SK-N-MC (cell line): Measurements from ENCODE around the gene KIF4B.

Experiments
- DNase-seq: peaks from one replicate; pipeline ENCODE4 v3.0.0-alpha.2; 2011; ENCODE audit warnings: low read depth, low spot score
- H3K27ac ChIP-seq: fragments of 200-600 bp; sonication (generic); 2 replicates; pipeline ENCODE4 v1.5.1; 2016; ENCODE audit warnings: mixed run types
- H3K36me3 ChIP-seq: fragments of 200-600 bp; sonication (generic); 2 replicates; pipeline ENCODE4 v1.6.1; 2017; ENCODE audit warnings: antibody characterized with exemption, low read length, mixed read lengths; ENCODE audit not compliant: insufficient read depth
- H3K4me3 ChIP-seq: fragments of 200-600 bp; sonication (generic); 2 replicates; pipeline ENCODE4 v1.5.1; 2016
- H3K9ac ChIP-seq: fragments of 200-600 bp; sonication (generic); 2 replicates; pipeline ENCODE4 v1.8.0; 2017; ENCODE audit warnings: mixed run types, mixed read lengths; ENCODE audit not compliant: insufficient read length
- H3K9me3 ChIP-seq: fragments of 200-600 bp; sonication (generic); 2 replicates; pipeline ENCODE4 v1.6.1; 2017; ENCODE audit warnings: low read depth, mild to moderate bottlenecking, antibody characterized with exemption, low read length, moderate library complexity, mixed read lengths
- EZH2 ChIP-seq: fragments of 200-600 bp; sonication (generic); IDR thresholded peaks from one replicate; pipeline ENCODE4 v1.6.1; 2017; ENCODE audit warnings: antibody characterized with exemption
- FOXP2 ChIP-seq: optimal IDR thresholded peaks from 2 replicates; pipeline ENCODE3; 2011; ENCODE audit warnings: mild to moderate bottlenecking, moderate library complexity; ENCODE audit not compliant: insufficient read depth; ENCODE audit errors: extremely low read length, control extremely low read depth
- POLR2AphosphoS5 ChIP-seq: IDR thresholded peaks from 2 replicates; pipeline ENCODE4 v1.6.1; 2012; ENCODE audit warnings: mild to moderate bottlenecking, low read depth, low read length, borderline replicate concordance

The KIF4B gene

DNA sequence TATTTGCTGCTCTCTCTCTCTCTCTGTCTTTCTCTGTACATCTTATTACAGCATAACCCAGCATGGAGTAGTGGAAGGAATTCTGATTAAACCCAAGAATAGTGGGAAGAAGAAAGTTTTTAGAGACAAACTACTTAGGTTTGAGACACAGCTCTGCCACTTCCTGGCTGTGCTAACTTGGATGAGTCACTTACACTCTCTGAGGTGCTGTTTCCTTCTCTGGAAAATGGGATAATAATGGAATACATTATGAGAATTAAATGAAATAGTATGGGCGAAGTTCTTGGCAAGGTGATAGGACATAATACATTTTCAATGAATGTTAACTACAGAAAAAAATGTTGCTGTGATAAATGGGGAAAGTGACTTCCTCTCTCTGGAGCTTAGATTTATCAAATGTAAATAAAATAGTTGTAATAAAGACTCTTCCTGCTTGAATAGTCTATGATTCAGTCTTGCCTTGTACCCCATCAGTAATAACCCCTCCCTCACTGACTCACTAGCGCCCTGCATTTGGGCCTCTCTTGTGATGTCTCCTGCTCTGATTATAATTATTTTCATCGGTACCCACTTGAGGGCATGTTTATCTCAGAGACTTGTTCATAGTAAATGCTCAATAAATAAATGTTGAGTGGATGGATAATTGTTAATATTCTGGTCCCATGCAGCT, 27.6 kb downstream of the KIF4B start:
- H3K9ac ChIP-seq: no peak overlapping the region
- TF ChIP-seq POLR2AphosphoS5 (no peak), FOXP2 (no peak), EZH2 (no peak)

DNA sequence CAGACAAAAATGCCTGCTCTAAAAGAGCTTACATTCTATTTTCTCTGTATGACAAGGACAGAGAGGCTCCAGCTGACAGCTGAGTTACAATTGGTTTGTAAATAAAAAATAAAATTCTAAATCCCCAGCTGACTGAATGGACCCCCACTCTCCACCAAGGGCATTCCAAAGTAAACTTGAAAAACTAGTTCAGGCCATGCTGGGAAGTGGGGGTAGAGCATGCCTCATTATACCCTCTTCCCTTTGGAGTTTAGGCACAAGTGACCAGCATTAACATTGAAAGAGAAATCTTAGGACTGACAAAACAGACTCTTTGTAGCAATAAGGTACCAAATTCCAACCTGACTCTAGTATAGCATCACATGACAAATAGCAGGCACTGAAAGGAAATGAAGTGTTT, 31.0 kb downstream of the KIF4B start:
- no peak for TF ChIP-seq POLR2AphosphoS5
- no peak for TF ChIP-seq EZH2
- TF ChIP-seq FOXP2: no peak
- H3K4me3 ChIP-seq: no peak overlapping the region
- H3K9me3 ChIP-seq: no peaks in the 10 kb centered on the region
- no peak overlapping the region for H3K27ac ChIP-seq
- H3K9ac ChIP-seq: no peak overlapping the region
- no peak for DNase-seq
- H3K36me3 ChIP-seq: no peaks in the 10 kb centered on the region

More for the DNA sequence above, 27.6 kb downstream of the KIF4B start:
- H3K4me3 ChIP-seq: no peak overlapping the region
- H3K36me3 ChIP-seq: no peaks in the 10 kb centered on the region
- H3K9me3 ChIP-seq: no peaks in the 10 kb centered on the region
- DNase-seq: no peak
- peak overlapping the region; percentile 67 for H3K27ac ChIP-seq

DNA sequence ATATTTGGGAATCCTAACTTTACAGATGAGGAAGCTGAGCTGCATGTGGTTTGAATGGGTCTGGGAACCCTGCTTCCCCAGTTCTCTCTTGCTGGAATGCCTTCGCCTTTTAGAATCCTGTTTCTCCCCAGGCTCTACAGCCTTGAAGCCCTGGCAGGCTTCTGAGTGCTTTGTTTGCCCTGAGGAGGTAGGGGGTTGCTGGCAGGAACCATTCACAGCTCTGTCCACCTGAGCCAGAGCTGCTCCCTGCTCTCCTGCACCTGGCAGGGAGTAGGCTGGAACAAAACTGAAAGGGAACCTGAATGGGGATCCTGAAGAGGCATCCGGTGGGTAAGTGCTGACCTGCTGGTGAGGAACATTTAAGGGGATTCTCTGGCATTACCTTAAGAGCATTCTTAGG, 33.0 kb downstream of the KIF4B start:
- DNase-seq: no peak
- H3K9me3 ChIP-seq: no peaks in the 10 kb centered on the region
- peak overlapping the region; percentile 60 for H3K27ac ChIP-seq
- no peak overlapping the region for H3K4me3 ChIP-seq
- no peak overlapping the region for H3K9ac ChIP-seq
- no peaks in the 10 kb centered on the region for H3K36me3 ChIP-seq
- no peak for TF ChIP-seq EZH2
- TF ChIP-seq POLR2AphosphoS5: no peak
- TF ChIP-seq FOXP2: no peak

DNA sequence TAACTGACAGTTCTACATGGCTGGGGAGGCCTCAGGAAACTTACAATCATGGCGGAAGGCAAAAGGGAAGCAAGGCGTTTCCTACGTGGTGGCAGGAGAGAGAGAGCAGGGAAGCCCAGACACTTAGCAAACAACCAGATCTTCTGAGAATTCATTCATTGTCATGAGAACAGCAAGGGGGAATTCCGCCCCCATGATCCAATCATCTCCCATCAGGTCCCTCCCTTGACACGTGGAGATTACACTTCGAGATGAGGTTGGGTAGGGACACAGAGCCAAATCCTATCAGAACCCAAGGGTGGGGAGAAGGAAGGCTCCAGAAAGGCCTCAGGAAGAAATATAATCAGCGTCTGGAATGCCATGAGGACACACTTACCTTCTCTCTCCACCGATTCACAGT, 34.3 kb downstream of the KIF4B start:
- peak overlapping the region; percentile 68; the same call in 1 of the 2 replicates for H3K27ac ChIP-seq
- TF ChIP-seq POLR2AphosphoS5 (no peak), EZH2 (no peak), FOXP2 (no peak)
- H3K4me3 ChIP-seq: no peak overlapping the region
- H3K36me3 ChIP-seq: no peaks in the 10 kb centered on the region
- no peak overlapping the region for H3K9ac ChIP-seq
- no peak for DNase-seq
- no peaks in the 10 kb centered on the region for H3K9me3 ChIP-seq

DNA sequence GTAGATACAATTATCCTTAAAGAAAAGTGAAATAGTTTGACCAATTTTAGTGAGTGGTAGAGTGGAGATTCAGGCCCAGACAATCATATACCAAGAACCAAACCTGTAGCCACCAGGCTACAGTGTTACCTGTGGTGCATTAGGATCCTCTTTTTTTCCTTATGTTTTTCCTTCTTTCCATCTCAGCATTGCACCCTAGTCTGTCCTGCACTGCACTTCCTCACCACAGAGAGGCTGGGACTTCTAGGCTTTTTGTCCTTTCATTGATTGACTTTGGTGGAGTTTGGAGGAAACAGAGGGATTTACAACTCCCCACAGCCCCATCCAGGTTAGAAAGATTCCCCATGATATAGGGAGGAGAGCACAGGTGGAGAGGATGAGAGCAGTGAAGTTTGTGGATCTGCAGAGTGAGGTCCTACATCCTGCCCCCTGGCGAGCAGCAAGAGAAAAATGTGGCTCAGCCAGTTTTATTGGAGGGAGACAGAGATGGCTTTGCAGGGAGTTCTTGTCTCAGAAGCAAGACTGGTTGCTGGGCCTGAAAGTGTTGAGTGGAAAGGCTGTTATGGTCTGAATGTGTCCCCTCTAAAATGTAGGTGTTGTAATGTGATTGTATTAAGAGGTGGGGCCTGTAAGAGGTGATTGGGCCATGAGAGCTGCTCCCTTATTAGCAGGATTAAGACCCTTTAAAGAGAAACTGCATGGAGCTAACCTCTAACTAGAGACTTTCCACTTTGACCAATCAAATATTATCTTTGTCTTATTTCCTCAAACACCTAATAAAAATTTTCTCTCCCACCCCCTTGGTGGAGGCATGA, 36.2 kb downstream of the KIF4B start:
- peak; percentile 99 for DNase-seq
- no peaks in the 10 kb centered on the region for H3K36me3 ChIP-seq
- TF ChIP-seq EZH2: no peak
- TF ChIP-seq FOXP2: no peak
- H3K27ac ChIP-seq: peak overlapping the region; percentile 97
- peak overlapping the region; percentile 39 for H3K4me3 ChIP-seq
- no peaks in the 10 kb centered on the region for H3K9me3 ChIP-seq
- peak overlapping the region; percentile 32 for H3K9ac ChIP-seq

DNA sequence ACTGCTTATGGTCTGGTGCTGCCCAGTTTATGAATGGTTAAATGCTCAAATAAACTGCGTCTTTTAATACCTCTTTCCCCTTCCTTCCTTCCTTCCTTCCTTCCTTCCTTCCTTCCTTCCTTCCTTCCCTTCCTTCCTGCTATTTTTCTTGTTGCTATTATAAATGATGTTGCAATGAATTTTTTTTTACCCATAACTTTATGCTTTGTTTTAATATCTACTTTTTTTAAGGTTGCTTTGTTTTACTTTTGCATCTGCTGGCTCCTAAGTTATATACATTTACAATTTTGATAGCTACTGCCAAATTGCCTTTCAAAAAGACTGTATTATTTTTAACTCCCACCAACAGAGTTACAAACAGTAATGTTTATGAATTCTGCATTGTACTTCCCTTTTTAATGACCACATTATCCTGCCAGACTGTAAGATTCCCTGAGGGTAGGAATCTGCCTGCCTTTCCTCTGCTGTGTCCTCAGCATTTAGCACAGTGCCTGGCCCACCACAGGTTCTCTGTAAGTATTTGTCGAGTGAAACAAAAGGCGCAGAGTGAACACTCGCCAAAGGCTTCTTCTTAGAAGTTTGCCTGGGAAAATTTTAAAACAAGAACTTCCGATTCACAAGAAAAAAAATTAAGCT, 36.9 kb downstream of the KIF4B start:
- no peaks in the 10 kb centered on the region for H3K9me3 ChIP-seq
- no peaks in the 10 kb centered on the region for H3K36me3 ChIP-seq
- peak; percentile 100 for DNase-seq
- peak; percentile 94 for TF ChIP-seq FOXP2
- TF ChIP-seq EZH2: no peak
- peak; percentile 90; the same call in 1 of the 2 replicates for TF ChIP-seq POLR2AphosphoS5
- no peak overlapping the region for H3K4me3 ChIP-seq
- peak overlapping the region; percentile 59 for H3K9ac ChIP-seq
- H3K27ac ChIP-seq: peak overlapping the region; percentile 99

DNA sequence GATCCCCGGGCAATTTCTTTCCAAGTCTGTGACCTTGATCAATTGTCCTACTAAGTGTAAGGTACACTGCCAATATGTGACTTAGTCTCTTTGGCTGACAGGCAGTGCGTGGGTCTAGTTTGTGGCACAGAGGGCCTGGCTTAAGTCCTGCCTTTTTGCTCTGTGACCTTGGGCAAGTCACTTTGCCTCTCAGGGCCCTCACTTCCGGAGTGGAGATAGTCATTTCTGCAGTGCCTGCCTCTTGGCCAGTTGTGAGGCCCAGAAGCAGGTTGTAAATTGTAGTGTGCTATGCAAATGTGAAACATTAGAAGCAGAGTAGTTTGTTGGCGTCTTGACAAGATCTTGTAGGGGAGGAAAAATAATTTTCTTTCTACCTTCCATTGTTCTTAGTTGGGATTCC, 39.0 kb downstream of the KIF4B start:
- no peak for DNase-seq
- no peaks in the 10 kb centered on the region for H3K9me3 ChIP-seq
- H3K36me3 ChIP-seq: no peaks in the 10 kb centered on the region
- H3K4me3 ChIP-seq: peak overlapping the region; percentile 65
- TF ChIP-seq EZH2 (no peak), POLR2AphosphoS5 (no peak), FOXP2 (no peak)
- peak overlapping the region; percentile 99 for H3K27ac ChIP-seq
- peak overlapping the region; percentile 69 for H3K9ac ChIP-seq

DNA sequence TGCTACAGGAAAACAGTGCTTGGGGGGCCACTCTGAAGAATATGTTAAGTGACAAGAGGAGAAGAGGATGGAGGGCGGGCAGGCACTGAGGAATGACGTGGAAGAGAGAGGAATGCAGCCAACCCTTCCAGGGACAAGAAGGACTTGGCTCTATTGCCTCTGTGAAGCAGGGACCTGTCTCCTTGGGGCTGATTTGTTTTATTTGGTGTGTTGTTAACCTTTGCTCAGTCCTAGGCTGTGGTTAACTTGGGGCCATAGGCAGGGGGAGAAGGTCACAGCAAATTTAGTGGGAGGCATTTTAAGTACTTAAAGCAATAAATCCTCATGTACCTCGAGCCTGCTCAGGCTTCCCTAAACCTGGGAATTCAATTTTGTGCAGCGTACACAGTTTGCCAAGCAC, 39.9 kb downstream of the KIF4B start:
- H3K9ac ChIP-seq: peak overlapping the region; percentile 69
- H3K36me3 ChIP-seq: no peaks in the 10 kb centered on the region
- H3K4me3 ChIP-seq: peak overlapping the region; percentile 65
- TF ChIP-seq POLR2AphosphoS5 (no peak), EZH2 (no peak), FOXP2 (no peak)
- peak overlapping the region; percentile 99 for H3K27ac ChIP-seq
- no peaks in the 10 kb centered on the region for H3K9me3 ChIP-seq
- no peak for DNase-seq
